ENCODE measurements around the gene TIMM23.

TIMM23 gene

DNA sequence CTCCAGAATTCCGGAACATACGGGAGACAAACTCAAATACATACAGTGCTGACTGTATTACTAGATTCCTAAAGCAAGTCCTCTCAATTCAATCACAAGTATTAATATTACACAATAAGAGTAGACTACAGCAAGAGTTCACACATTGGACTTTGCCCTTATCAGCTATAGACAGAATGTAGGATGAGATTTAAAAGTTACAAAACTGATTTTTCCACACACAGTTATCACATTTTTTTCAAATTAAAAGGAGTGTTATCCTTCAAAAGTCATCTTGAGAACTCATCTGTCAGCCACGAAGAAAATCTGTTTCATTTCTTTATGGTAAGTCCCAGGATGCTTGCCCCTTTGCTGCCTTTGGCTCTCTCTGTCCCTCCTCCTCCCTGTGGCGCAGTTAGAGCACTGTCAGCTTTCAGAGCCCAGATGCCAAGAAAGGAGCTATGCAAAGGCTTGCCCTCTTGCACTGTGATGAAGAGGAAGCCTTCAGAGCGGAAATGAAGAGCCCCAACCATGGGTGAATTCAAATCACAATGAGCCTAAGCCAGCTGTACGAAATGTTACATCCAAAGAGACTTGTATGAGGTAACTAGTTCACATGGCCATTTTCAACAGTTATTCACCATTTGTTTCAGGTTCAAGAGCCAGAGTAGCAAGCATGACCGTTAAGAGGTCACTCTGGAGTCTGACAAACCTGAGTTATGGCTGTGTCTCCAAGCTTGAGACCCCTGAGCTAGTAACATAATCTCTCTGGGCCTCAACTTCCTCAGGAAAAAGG is 47.5 kb downstream of the TIMM23 start:
- TF ChIP-seq, protein P1, sequence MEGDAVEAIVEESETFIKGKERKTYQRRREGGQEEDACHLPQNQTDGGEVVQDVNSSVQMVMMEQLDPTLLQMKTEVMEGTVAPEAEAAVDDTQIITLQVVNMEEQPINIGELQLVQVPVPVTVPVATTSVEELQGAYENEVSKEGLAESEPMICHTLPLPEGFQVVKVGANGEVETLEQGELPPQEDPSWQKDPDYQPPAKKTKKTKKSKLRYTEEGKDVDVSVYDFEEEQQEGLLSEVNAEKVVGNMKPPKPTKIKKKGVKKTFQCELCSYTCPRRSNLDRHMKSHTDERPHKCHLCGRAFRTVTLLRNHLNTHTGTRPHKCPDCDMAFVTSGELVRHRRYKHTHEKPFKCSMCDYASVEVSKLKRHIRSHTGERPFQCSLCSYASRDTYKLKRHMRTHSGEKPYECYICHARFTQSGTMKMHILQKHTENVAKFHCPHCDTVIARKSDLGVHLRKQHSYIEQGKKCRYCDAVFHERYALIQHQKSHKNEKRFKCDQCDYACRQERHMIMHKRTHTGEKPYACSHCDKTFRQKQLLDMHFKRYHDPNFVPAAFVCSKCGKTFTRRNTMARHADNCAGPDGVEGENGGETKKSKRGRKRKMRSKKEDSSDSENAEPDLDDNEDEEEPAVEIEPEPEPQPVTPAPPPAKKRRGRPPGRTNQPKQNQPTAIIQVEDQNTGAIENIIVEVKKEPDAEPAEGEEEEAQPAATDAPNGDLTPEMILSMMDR (IDR thresholded peaks at IDR 0.05; ENCODE audit: low read depth, low read length, missing control alignments), result no peak
- Histone ChIP-seq H3K36me3 (replicated peaks) (peaks cover 3% of the 10 kb centered on the region), H3K27me3 (replicated peaks) (no peaks in the 10 kb centered on the region), H3K27ac (peak overlapping the region; percentile 3), H3K4me3 (ENCODE audit: low read depth, low read length) (no peak overlapping the region)
- in situ Hi-C loops (cut with HindIII; ENCODE audit: low pct_ligation_motif_present, low sequenced_read_pairs), result no loop called here
- no peak for DNase-seq

DNA sequence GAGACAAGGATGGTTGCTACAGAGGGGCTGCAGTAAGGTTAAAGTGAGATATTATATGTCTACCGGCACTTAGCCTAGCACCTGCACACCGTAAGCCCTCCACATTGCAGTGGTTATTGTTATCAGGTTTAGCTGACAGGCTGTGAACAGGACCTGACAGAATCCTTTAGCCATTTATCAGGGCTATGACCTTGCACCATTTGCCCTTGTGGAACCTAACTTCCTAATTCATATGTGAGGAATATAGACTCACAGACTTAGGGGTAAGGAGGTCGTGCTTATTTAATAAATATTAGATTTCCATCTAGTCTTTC is 48.0 kb downstream of the TIMM23 start:
- in situ Hi-C loops (cut with HindIII; ENCODE audit: low pct_ligation_motif_present, low sequenced_read_pairs), result no loop called here
- Histone ChIP-seq H3K4me3 (ENCODE audit: low read depth, low read length) (no peak overlapping the region), H3K27me3 (replicated peaks) (no peaks in the 10 kb centered on the region), H3K36me3 (replicated peaks) (peaks cover 2% of the 10 kb centered on the region), H3K27ac (peak overlapping the region; percentile 3)
- TF ChIP-seq, protein P1 (IDR thresholded peaks at IDR 0.05; ENCODE audit: low read depth, low read length, missing control alignments), result no peak
- DNase-seq, result no peak

DNA sequence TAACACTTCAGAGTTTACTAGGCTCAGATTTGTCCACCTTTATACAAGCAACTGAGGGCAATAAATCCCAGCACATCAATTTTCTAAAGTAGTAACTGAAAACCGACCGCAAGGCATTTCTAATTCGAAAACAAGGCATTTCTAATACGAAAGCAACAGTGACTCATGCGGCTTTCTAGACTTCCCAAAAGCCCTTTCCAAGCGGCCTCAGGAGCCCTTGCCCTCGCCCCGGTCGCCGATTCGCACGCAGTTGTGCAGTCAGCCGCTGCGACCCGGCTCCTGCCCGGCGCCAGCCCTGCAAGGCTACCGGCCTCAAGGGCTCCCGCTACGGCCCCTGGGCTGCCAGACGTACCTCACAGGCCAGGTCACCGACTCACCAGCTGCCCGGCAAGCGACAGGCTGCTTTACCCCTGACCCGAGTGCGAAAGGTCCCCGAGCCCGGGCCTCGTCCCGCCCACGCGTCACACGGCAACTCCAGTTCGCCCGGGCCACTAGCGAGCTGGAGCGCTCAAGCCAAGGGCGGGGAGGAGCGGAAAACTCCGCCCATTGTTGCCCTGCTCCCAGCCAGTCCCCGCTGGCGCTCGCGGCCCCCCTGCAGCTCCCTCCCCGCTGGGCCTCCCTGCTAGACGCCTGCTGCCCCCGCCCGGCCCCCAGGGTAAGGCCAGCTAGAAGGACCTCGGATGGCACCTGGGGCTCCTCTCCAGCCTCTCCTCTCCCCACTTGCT is 50.9 kb downstream of the TIMM23 start:
- Histone ChIP-seq H3K36me3 (replicated peaks) (no peaks in the 10 kb centered on the region), H3K27me3 (replicated peaks) (no peaks in the 10 kb centered on the region), H3K27ac (peak overlapping the region; percentile 97), H3K4me3 (ENCODE audit: low read depth, low read length) (peak overlapping the region; percentile 73)
- TF ChIP-seq, protein P1 (IDR thresholded peaks at IDR 0.05; ENCODE audit: low read depth, low read length, missing control alignments), result peak; percentile 50
- in situ Hi-C loops (cut with HindIII; ENCODE audit: low pct_ligation_motif_present, low sequenced_read_pairs), result no loop called here
- peak; percentile 92 for DNase-seq

DNA sequence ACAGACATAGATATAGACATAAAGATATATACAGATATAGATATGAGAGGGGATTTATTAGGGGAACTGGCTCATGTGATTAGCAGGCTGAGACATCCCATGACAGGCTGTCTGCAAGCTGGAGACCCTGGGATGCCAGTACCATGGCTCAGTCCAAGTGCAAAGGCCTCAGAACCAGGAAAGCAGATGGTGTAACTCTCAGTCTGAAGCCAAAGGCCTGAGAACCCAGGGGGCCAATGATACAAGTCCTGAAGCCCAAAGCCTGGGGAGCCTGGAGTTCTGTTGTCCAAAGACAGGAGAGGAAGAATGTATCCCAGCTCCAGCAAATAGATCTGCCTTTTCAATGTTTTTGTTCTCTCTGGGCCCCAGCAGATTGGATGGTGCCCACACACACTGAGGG is 52.7 kb downstream of the TIMM23 start:
- no peak for DNase-seq
- H3K36me3 ChIP-seq (replicated peaks), result no peaks in the 10 kb centered on the region
- H3K4me3 ChIP-seq (ENCODE audit: low read depth, low read length), result no peak overlapping the region
- TF ChIP-seq, protein P1 (IDR thresholded peaks at IDR 0.05; ENCODE audit: low read depth, low read length, missing control alignments), result no peak
- H3K27ac ChIP-seq, result peak overlapping the region; percentile 29
- in situ Hi-C loops (cut with HindIII; ENCODE audit: low pct_ligation_motif_present, low sequenced_read_pairs), result no loop called here
- H3K27me3 ChIP-seq (replicated peaks), result no peaks in the 10 kb centered on the region

DNA sequence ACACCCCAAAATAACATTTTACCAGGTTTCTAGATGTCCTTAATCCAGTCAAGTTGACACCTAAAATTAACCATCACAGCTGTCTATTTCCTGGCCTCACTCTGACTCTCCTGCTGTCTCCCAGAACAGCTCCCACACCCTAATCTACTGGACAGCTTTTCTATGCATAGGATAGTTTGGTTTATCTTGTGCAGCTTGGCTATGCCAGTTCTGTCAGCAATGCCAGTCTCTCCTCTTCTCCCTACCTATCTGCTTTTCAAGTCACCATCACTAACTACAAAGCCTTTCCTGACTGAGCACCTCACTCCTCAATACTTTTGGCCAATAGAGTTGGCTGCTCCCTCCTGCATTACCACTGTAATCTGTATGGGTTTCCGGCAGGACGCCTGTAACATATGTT is 53.1 kb downstream of the TIMM23 start:
- peak overlapping the region; percentile 29 for H3K27ac ChIP-seq
- no peak overlapping the region for H3K4me3 ChIP-seq (ENCODE audit: low read depth, low read length)
- no peak for DNase-seq
- TF ChIP-seq, protein P1 (IDR thresholded peaks at IDR 0.05; ENCODE audit: low read depth, low read length, missing control alignments), result no peak
- no peaks in the 10 kb centered on the region for H3K36me3 ChIP-seq (replicated peaks)
- in situ Hi-C loops (cut with HindIII; ENCODE audit: low pct_ligation_motif_present, low sequenced_read_pairs), result no loop called here
- no peaks in the 10 kb centered on the region for H3K27me3 ChIP-seq (replicated peaks)
